Suprapubic skin (tissue), 4 donors: Measurements from ENCODE around the gene NPFF. TPM values are rescaled to one million over a fixed set of nuclear protein-coding genes. Genes with fewer than 3 reads are reported as not detected.

Source experiments
- DNase-seq, 2 donors: peaks; one replicate each; pipeline ENCODE4 v3.0.0-alpha.2; 2019; ENCODE audit warnings: low spot score in 2 of 2
- H3K27ac ChIP-seq: fragments of 200-600 bp; sonication (generic); one replicate; pipeline ENCODE4 v1.5.1; 2019
- H3K27me3 ChIP-seq: fragments of 200-600 bp; sonication (generic); one replicate; pipeline ENCODE4 v1.5.1; 2019
- H3K36me3 ChIP-seq: fragments of 200-600 bp; sonication (generic); one replicate; pipeline ENCODE4 v1.5.1; 2019
- H3K4me1 ChIP-seq: fragments of 200-600 bp; sonication (generic); one replicate; pipeline ENCODE4 v1.5.1; 2019
- H3K4me3 ChIP-seq: fragments of 200-600 bp; sonication (generic); one replicate; pipeline ENCODE4 v1.5.1; 2019; ENCODE audit warnings: mild to moderate bottlenecking
- H3K9me3 ChIP-seq: fragments of 200-600 bp; sonication (generic); one replicate; pipeline ENCODE4 v1.5.1; 2019
- EP300 ChIP-seq: sonication (generic); formaldehyde crosslinking; IDR thresholded peaks from one replicate; pipeline ENCODE4 v1.6.1; 2017; ENCODE audit warnings: antibody characterized with exemption
- POLR2A ChIP-seq, 2 donors: fragments of 450-650 bp; IDR thresholded peaks; one replicate each; pipeline ENCODE4 v1.6.1; 2017; ENCODE audit warnings: antibody characterized with exemption in 2 of 2, mild to moderate bottlenecking in 2 of 2, moderate library complexity in 2 of 2
- POLR2AphosphoS5 ChIP-seq, 3 donors: sonication (generic); formaldehyde crosslinking; IDR thresholded peaks; one replicate each; pipeline ENCODE4 v1.6.1; 2017; ENCODE audit warnings: antibody characterized with exemption in 3 of 3
- WGBS: methylation state at CpG from one replicate; pipeline ENCODE4 v1.1.5; 2018; 5-methylcytosine and 5-hydroxymethylcytosine counted together
- total RNA-seq, 4 donors: library from RNA; depleted of rRNA; stranded (reverse); fragments of >200 nt; gene quantifications; one replicate each; pipeline ENCODE4 v1.1.0, GENCODE V29; 2016
- TF ChIP-seq, protein P1 (sequence below), 2 donors: fragments of 200-600 bp in 1 of 2; fragments of 450-650 bp in 1 of 2; sonication (generic) in 1 of 2; IDR thresholded peaks; one replicate each; pipeline ENCODE4 v1.5.1; 2016 to 2019; ENCODE audit warnings: antibody characterized with exemption in 2 of 2, mild to moderate bottlenecking in 1 of 2, moderate library complexity in 1 of 2

Gene NPFF
- total RNA-seq, 4 donors from 2014 or later = not detected

DNA sequence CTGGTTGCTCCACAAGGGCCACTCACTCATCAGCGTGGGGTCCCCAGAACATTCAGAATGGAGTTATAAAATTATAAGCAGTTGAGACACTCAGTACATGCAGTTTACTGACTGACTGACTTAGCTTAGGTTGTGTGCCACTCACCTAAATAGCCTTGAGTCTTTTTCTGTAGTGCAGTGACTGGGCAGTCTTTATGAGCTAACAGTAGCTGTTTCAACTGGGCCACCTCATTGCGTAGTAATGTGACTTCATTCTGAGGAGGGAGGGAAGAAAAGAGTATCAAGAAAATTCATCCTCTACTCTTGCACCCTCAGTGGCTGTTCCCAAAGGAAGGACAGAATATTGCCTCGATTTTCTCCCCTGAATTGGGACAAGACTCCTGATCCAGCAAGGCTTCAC, 15.8 kb upstream of the NPFF start:
- no peak for DNase-seq
- Histone ChIP-seq H3K4me3 (no peak overlapping the region), H3K4me1 (no peaks in the 10 kb centered on the region), H3K36me3 (peaks cover 97% of the 10 kb centered on the region), H3K27me3 (no peaks in the 10 kb centered on the region), H3K27ac (no peak overlapping the region), H3K9me3 (no peaks in the 10 kb centered on the region)
- 95% methylated on average over 3 of the region's 3 CpGs for WGBS
- TF ChIP-seq POLR2AphosphoS5 (IDR thresholded peaks at IDR 0.05) (no peak), EP300 (no peak), POLR2A (IDR thresholded peaks at IDR 0.05) (no peak)
- TF ChIP-seq, protein P1, sequence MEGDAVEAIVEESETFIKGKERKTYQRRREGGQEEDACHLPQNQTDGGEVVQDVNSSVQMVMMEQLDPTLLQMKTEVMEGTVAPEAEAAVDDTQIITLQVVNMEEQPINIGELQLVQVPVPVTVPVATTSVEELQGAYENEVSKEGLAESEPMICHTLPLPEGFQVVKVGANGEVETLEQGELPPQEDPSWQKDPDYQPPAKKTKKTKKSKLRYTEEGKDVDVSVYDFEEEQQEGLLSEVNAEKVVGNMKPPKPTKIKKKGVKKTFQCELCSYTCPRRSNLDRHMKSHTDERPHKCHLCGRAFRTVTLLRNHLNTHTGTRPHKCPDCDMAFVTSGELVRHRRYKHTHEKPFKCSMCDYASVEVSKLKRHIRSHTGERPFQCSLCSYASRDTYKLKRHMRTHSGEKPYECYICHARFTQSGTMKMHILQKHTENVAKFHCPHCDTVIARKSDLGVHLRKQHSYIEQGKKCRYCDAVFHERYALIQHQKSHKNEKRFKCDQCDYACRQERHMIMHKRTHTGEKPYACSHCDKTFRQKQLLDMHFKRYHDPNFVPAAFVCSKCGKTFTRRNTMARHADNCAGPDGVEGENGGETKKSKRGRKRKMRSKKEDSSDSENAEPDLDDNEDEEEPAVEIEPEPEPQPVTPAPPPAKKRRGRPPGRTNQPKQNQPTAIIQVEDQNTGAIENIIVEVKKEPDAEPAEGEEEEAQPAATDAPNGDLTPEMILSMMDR (IDR thresholded peaks at IDR 0.05) = no peak

DNA sequence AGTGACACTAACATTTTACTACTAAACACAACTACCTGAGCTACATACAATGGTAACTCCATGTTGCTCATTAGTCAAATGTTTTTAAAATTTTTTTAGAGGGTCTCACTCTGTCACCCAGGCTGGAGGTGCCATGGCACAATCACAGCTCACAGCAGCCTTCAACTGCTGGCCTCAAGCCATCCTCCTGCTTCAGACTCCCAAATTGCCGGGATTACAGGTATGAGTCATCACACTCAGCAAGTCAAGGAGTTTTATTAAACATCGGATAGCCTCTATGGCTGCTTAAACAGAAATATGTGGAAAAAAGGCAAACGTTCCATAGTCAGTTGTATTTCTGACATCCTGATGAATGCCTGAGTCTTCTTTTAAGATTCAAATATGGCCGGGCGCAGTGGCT, 11.1 kb upstream of the NPFF start:
- Histone ChIP-seq H3K9me3 (no peaks in the 10 kb centered on the region), H3K27me3 (no peaks in the 10 kb centered on the region), H3K4me3 (no peak overlapping the region), H3K27ac (no peak overlapping the region), H3K4me1 (no peaks in the 10 kb centered on the region), H3K36me3 (peaks cover 99% of the 10 kb centered on the region)
- WGBS = 79% methylated on average over 5 of the region's 5 CpGs
- DNase-seq = no peak
- TF ChIP-seq EP300 (no peak), POLR2A (IDR thresholded peaks at IDR 0.05) (no peak), POLR2AphosphoS5 (IDR thresholded peaks at IDR 0.05) (no peak)
- TF ChIP-seq, protein P1 (IDR thresholded peaks at IDR 0.05) = no peak

DNA sequence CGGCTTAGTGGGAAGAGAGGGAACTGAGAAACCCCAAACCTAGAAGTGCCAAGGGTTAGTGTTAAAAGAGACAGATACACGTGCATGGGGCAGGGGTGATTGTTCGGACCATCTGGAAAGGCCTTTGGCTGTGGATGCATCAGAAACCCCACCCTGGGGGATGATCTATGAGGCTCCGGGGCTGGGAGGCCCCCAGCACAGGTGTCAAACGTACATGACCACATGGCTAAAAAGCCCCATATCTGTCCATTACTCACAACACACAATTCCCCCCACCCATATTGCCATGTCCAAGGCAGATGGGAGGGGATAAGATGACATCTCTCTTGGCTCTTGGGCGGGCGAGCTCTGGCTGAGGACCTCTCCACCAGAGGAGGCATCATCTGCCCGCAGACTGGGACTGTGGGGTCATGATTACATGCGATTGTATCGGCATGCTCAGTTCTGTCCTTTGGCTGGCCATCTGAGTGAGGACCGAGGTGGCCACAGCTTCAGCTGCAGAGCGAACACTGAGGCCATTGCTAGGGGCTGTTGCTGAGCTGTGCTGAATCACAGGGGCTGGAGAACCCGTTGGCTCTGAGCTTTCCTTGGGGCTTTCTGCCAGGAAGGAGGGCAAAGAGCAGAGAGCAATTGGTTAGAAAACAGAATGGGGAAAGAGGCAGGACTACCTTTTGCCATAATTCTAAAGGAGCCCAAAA, 9.6 kb upstream of the NPFF start:
- Histone ChIP-seq H3K4me1 (no peaks in the 10 kb centered on the region), H3K9me3 (no peaks in the 10 kb centered on the region), H3K27ac (no peak overlapping the region), H3K4me3 (no peak overlapping the region), H3K27me3 (no peaks in the 10 kb centered on the region), H3K36me3 (peaks cover 100% of the 10 kb centered on the region)
- WGBS = 84% methylated on average over 12 of the region's 13 CpGs
- no peak for DNase-seq
- TF ChIP-seq EP300 = no peak
- TF ChIP-seq, protein P1 (IDR thresholded peaks at IDR 0.05) = no peak

DNA sequence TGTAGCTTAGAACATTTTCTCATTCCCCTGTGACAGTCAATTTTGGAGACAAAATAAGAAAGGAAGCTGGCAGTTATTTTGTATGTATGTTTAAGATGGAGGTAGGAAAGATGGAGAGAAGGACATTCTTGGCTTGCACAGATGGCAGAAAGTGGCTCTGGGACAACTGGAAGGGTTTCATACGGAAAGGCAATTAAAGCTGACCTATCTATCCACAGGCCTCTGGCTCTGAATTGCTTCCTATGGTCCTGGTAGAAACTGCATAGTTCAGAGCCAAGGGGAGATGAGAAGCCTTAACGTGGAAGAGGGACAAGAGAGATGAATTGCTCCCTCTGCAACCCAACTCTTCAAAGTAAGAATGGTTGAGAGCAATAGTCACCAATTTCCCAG, 8.0 kb upstream of the NPFF start:
- no peaks in the 10 kb centered on the region for H3K4me1 ChIP-seq
- H3K27ac ChIP-seq = no peak overlapping the region
- H3K4me3 ChIP-seq = no peak overlapping the region
- H3K36me3 ChIP-seq = peaks cover 100% of the 10 kb centered on the region
- no peak for TF ChIP-seq POLR2A (IDR thresholded peaks at IDR 0.05)
- TF ChIP-seq, protein P1 (IDR thresholded peaks at IDR 0.05) = no peak
- TF ChIP-seq EP300 = no peak
- no peak for TF ChIP-seq POLR2AphosphoS5 (IDR thresholded peaks at IDR 0.05)
- no peaks in the 10 kb centered on the region for H3K27me3 ChIP-seq
- no peaks in the 10 kb centered on the region for H3K9me3 ChIP-seq
- DNase-seq = no peak
- 67% methylated on average over 2 of the region's 2 CpGs for WGBS

DNA sequence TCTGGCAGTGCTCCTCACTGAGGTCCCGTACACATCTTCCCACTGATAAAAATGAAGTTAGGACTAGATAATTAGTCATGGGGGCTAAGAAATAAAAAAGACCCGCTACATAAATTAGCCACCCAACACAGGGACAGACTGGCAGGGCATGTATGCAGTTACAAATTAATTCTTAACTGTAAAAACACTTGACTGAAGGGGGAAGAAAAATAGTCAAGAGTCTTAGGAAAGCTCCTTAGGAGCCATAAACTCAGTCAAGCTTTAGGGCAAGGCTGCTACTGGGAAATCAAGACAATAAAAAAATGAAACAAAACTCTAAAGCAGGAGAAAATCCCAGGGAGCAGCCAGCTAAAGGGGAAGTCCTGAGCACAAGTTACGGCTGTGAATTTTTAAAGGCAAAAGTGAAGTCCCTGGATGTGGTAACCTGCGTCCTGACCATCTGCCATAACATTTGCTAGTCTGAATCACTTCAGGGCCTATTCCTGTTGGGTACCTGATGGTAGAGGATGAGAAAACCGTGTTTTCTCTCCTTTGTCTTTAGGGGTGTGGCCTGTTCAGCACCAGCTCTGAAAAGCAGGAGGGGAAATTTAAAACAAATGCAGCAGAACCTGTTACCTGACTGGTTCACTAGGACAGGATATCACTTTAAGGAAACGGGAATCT, 7.5 kb upstream of the NPFF start:
- 79% methylated on average over 6 of the region's 6 CpGs for WGBS
- Histone ChIP-seq H3K36me3 (peaks cover 100% of the 10 kb centered on the region), H3K27ac (no peak overlapping the region), H3K9me3 (no peaks in the 10 kb centered on the region), H3K27me3 (no peaks in the 10 kb centered on the region), H3K4me3 (no peak overlapping the region), H3K4me1 (no peaks in the 10 kb centered on the region)
- DNase-seq = no peak
- TF ChIP-seq POLR2AphosphoS5 (IDR thresholded peaks at IDR 0.05) (no peak), EP300 (no peak), POLR2A (IDR thresholded peaks at IDR 0.05) (no peak)
- TF ChIP-seq, protein P1 (IDR thresholded peaks at IDR 0.05) = no peak
